HS-5 (cell line): ENCODE results near the gene DYRK3.

Source experiments
- DNase-seq: peaks from one replicate; pipeline ENCODE4 v3.0.0-alpha.2; 2012; ENCODE audit warnings: low read depth

DYRK3 gene

DNA sequence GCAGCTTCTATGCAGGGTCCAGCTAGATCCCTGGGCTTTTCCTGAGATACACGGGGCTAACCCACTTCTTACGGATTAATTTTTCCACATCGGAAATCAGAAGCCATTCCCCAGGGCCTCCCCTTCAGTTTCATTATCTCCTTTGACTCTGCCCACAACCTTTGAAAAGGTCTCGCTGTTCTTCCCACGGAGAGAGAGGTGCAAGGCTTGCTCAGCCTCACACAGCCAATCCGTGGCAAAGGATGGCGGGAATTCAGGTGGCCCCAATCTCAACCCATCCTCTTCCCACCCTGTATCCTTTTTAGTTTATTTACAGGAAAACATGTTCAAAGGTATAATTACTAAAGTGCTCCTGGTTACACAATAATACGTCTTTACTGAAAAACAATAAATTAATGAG, 48.7 kb downstream of the DYRK3 start:
- no peak for DNase-seq

DNA sequence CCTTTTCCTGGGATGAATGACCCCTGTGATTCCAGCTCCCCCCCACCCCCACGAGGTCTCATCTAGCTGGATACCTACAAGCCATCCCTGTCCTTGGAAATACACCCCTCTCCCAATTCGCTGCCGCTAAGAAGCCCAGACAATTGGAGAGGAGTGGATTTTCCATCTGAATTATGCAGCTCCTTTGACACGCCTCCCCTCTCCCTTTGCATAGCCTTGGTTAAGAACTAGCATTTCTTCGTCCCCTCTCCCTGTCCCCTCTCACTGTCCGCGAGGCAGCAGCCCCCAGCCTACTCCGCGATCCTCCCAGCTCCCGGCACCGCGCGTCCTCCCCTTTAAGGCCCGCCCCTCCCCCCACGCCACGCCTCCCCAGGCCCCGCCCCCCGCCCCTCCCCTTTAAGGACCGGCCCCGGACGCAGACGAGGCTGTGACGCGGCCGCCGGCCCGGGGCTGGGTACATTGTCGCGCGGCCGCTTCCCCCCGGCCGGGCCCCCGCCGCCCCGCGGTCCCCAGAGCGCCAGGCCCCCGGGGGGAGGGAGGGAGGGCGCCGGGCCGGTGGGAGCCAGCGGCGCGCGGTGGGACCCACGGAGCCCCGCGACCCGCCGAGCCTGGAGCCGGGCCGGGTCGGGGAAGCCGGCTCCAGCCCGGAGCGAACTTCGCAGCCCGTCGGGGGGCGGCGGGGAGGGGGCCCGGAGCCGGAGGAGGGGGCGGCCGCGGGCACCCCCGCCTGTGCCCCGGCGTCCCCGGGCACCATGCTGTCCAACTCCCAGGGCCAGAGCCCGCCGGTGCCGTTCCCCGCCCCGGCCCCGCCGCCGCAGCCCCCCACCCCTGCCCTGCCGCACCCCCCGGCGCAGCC, 49.4 kb downstream of the DYRK3 start, which contains the start of gene MAPKAPK2:
MAPKAPK2 (plus strand) TSS at position 428 of the 856 bp plus-strand sequence; CDS start at position 753, 325 bp downstream.
- no peak for DNase-seq

DNA sequence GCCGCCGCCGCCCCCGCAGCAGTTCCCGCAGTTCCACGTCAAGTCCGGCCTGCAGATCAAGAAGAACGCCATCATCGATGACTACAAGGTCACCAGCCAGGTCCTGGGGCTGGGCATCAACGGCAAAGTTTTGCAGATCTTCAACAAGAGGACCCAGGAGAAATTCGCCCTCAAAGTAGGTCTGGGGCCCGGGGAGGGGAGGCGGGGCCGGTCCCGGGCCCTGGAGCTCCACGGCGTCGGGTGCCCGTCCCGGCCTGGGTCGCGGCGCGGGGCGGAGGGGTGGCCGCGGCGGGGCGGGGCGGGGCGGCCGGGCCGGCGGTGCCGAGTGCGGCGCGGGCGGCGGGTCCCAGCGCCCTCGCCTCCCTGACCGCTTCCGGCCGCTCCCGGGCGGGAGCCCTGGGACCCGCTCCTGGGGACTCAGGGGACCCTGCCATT, 50.0 kb downstream of the DYRK3 start:
- DNase-seq = no peak

DNA sequence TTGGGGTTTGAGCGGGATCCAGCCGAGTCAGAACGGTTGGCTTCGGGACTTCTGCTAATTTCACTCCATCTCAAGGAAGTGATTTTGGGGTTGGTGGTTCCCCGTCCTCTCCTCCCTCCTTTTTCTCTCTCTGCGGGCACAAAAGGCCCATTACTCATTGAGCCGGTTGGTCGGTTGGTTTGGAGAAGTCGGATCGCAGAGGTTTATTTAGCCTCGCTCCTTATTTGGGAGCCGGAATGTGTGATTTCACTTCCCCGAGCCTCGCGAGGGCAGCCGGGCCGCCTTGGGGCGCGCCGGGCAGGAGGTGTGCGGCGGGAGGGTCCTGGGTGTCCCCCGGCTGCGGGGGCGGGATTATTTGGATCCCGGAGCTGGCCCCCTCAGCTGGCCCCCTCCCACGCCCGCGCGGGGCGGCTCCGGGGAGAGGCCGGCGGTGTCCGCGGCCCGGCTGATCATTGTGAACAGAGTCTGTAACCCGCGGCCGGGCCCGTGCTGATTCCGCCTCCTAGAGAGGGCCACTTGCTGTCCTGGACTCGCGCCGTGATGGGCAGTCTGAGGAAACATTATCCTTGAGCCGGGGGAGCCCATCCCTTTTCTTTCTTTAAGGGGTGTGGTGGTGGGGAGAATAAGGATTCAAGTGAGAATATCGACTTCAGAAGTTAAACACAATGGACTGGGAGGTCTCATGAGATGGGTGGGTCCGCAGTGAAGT, 50.6 kb downstream of the DYRK3 start:
- DNase-seq = no peak

DNA sequence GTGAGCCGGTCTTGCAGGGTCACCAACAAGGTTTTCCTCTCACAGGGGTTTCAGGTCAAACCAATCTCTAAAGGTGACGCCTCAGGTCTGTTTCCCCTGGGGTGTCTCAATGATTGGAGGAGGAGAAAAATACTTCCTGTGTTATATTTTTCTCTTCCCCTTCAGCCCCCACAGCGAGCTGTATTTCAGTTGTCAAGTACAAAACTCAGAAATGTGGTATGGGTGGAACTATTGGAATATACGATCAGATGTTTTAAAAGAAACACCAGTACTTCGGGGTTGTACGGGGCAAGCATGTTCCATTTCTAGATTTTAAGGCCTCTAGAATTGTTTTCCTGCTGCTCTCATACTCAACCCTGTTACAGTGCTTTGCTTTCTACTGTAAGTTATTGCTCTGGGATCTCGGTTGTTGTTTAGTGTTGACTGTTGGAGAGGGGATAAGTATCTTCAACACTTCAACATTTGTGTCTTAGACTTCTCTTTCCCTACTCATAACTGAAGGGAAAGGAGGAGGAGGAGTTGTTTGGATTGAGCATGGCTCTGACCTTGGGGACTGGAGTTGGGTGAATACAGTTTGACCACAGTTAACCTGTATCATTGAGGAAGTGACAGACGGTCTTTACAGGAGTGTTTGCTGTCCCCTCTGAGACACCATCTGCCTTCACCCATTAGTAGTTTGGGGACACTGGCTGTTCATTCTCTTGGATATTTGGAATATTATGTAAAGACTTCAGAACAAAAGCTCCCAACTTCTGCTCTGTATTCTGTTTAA, 51.3 kb downstream of the DYRK3 start:
- no peak for DNase-seq

DNA sequence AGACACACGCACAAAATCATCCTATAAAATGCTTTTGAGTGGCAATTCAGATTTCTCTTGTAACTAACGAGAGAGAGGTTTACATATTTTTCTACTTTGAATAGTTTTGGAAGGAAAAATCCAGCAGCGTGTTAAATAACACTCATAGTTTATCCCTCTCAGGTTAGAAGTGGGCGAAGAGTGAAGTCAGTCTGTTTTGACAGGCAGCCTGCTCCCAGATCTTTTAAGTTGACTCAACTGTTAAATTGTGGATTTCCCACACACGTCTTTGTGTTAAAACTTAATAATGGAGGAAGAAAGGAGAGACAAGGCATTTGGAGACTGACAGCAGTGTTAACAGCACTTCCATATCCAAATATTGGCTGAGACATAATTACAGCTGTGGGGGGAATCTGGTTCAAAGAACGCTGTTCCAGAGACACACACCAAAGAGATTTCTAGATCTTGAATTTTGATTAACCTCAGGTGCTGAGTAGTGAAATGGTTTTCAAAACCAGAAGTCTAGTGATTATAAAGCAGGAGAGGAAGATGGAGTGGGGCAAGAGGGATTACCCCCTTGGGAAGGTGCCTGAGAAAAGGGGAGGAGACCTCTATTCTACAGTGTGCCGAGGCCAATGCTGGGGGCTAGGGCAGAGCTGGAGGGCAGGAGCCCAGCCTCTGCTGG, 52.0 kb downstream of the DYRK3 start:
- DNase-seq = no peak

DNA sequence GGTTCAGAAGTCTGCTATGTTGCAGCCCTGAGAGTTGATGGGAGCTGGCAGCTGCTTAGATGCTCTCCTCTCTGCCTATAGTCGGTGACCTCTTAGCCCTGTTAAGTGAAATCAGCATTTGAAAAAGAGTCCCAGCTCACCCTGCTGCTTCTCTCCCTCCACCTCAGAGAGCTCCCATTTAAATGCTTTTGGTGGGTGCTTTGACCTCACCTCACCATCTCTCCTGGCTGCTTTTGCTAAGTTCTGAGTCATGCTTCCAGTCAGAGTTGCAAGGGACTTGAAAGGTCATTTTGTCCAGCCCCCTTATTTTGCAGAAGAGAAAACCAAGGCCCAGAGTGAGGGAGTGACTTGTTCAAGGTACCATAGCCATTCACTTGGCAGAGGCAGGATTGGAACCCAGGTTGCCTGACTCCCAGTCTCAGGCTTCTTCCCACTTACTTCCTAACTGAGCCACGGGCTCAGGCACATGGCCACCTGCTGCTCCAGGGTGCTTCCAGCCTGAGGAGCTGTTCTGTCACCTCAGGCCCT, 52.6 kb downstream of the DYRK3 start:
- no peak for DNase-seq

DNA sequence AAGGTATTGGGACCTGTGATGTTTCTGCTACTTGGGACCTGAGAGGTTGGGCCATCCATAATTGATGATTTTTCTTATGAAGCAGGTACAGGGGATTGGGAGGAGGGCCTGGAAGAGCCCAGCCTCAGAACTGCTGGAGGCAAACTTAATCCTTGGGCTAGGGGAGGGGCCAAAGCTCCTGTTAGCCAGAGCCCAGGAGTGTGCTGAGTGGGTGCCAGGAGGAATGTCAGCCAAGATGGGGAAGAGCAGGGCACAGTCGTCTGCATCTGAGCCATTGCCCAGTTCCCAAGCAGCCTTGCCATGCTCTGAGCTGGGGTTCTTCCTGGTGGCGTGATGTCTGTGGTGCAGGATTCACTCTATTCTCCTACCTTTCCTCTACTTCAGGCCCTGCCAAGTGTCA, 55.2 kb downstream of the DYRK3 start:
- DNase-seq = no peak

DNA sequence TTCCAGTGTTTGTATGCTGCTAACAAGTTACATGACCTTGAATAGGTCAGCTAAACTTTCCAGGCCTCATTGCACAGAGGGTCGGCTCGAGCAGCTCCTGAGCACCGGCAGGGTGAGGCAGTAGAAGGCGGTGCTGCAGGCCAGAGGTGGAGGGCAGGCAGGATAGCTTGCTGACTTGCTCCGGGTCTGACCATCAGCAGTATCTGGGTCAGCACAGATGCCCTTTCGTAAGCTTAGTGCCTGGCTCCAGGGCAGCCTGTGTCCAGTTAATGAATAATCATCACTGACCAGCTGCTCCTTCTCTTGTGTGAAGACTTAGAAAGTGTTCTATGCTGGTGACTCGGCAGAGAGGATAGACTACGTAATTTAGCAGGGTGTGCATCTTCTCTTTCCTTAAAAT, 56.3 kb downstream of the DYRK3 start:
- no peak for DNase-seq

DNA sequence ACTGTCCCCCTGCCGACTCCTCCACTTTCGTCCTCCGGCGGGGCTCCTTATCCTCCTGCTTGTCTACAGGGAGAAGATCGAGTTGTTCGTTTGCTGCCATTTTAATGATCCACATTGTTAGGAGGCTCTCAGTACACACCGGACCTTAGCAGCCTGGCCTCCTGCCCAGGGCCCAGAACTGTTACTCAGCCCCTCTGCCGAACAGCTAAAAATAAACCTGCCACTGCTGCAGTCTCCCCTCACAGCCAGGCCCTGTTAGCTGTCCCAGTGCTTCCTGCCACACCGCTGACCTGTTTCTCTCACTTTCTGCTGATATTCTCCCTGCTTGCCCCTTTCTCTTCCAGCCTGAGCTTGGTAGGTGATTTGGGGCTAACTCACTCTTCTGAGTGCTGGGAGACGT, 57.7 kb downstream of the DYRK3 start:
- DNase-seq = no peak

DNA sequence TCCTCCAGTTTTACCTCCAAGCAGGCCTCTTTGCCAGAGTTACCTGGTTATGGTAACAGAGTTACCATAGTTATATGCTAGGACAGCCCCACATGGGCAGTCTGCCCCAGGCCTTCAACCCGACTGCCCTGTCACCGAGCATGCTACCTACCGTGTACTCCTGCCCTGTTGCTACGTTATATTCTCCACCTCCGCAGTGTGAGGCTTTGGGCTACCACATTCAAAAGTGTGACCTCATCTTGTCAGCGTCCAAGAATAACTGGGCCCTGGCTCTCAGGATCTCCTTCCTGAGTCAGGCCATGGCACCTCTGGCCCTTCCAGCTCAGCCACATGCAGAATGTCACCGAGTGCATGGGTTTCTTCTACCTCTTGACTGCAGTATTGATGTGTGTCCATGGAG, 58.3 kb downstream of the DYRK3 start:
- no peak for DNase-seq

DNA sequence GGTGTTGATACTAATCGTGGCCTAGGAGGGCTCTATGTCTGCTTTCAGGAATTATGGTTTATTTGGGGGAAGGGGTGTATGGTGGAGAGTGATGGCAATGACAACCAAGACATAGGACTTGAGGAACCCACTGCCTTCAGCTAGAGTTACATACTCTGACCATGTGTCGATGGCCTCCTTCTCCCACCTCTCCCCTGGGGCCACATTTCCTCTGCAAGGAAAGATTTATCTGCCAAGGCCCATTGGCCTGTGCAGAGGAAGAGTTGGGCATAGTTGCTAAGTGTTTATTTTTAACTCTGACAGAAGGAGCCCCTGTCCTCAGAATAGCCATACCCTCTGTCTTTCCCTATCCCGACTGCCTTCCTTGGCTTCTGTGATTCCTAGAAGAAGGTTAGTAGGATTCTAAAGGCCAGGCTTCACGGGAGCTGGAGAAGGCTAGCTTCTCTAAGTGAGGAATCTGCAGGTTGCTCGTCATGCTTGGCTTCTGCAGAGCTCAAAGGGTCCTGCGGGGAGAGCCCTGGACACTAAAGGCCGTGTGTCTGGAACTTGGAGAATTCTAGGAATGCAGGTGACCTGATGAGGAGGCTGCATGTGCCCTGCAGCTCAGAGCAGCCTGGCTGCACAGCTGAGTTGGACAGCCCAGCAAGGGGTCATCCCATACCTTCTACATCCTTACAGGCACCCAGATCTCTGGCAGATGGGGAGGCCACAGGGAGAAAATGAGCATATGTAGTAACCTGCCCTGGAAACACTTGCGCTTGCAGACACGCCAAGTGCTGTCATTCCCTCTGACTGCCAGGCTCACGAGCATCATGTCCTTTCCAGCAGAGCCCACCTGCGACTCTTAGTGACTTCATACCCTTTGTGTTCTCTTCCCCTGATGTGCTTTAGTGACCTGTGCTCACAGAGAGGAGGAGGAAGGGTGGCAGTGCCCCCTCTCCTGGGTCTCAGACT, 59.1 kb downstream of the DYRK3 start:
- no peak for DNase-seq

DNA sequence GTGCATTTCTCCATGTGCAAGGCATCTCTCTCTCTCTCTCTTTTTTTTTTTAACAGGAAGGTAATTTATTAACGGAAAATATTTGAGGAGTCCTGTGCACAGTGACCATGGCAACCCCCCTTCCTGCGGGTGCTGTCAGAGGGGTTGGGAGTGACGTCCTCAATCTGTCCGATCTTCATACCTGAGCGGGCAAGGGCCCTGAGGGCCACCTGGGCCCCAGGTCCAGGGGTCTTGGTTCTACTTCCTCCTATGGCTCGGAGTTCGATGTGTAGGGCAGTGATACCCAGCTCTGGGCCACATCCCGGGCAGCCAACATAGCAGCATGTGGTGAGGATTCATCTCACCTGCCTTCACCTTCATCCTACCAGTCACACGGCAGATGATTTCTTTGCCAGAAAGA, 60.4 kb downstream of the DYRK3 start:
- DNase-seq = no peak

DNA sequence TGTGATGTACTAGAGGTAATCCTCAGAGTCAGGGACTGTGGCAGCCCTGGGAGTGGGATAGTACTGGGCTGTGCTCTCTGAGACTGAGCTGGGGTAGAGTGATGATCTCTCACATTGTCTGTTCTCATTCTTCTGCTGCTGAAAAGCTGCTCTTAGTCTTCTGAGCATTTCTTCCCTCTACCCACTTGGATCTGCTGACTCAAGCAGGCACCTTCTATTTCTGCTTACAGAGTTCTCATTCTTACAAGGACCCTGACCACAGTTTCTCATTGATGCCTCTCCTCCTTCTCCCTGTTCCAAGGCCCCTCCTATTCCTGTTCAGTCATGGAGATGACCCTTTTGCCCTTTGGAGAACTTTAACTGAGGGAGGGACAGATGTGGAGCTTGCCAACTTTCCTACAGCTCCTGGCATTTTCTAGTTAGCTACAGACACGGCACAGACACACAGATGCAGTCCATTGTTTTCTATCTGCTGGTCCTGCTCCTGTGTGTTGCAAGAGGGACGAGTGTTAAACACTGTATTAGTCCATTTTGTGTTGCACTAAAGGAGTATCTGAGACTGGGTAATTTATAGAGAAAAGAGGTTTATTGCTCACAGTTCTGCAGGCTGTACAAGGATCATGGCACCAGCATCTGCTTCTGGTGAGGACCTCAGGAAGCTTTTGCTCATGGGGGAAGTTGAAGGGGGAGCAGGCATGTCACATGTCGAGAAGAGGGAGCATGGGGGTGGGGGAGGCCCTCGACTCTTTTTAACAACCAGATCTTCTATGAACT, 61.7 kb downstream of the DYRK3 start:
- no peak for DNase-seq

DNA sequence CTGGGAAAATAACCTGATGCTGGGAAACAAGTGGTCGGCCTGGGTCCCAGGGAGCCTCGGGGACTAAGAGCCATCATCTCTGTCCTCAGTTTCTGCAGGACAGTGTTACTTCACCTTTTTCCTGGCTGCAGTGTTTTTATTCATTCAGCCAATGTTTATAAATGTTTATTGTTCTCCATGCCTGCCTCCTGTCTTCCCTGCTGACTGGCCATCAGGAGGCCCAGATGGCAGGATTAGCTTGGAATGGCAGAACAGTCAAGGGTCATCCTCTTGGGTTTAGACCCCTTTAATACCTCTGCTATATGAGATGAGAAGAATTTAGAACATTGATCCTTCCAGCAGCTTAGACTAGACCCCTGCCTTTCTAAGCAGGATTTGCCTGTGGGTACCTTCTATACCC, 62.7 kb downstream of the DYRK3 start:
- DNase-seq = no peak
